Endothelial cell of umbilical vein (primary cell): Measurements from ENCODE around the gene ERCC1. TPM values are rescaled to one million over a fixed set of nuclear protein-coding genes. Genes with fewer than 3 reads are reported as not detected.

Experiments used
- BruUV-seq: library from RNA; stranded (reverse); fragments of 400-500 nt; replicated peaks from 2 replicates; lab custom pipeline; 2021; lab: Mats Ljungman, UMichigan
- CTCF ChIA-PET: fragments of 300-600, 350-600 bp; sonication (Branson Sonifier 250); formaldehyde crosslinking; loops from one replicate; lab custom pipeline; 2021; ENCODE audit warnings: antibody characterized with exemption, inconsistent platforms; lab: Charles Lee
- POLR2A ChIA-PET: fragments of 300-600, 350-600 bp; sonication (Branson Sonifier 250); formaldehyde crosslinking; loops from one replicate; lab custom pipeline; 2021; ENCODE audit warnings: antibody characterized with exemption, inconsistent platforms; lab: Charles Lee
- DNase-seq: peaks from one replicate; pipeline ENCODE4 v3.0.0-alpha.2; 2011; ENCODE audit warnings: low read depth, low spot score
- FAIRE-seq: peaks from 2 replicates; lab custom pipeline; 2011; peaks lifted over from hg19 to GRCh38; lab: Jason Lieb, UNC
- H2AFZ ChIP-seq: 2 replicates; pipeline ENCODE4 v1.6.0; 2012; ENCODE audit warnings: low read depth, low read length, control low read depth, inconsistent platforms
- H3K27ac ChIP-seq: 2 replicates; pipeline ENCODE4 v1.5.1; 2011; ENCODE audit warnings: low read depth, mild to moderate bottlenecking, control low read depth, low read length, moderate library complexity; ENCODE audit not compliant: insufficient read depth
- H3K27me3 ChIP-seq, 2 experiments: 2 replicates each; pipeline versions ENCODE4 v1.6.0 to v1.6.1; 2011; ENCODE audit warnings: low read length in 2 of 2, mixed read lengths in 1 of 2; ENCODE audit not compliant: control insufficient read depth in 2 of 2, insufficient read depth in 2 of 2
- H3K36me3 ChIP-seq, 2 experiments: 2 replicates in 1 of 2; 3 replicates in 1 of 2; pipeline ENCODE4 v1.5.1; 2011; ENCODE audit warnings: low read length in 2 of 2, mild to moderate bottlenecking in 1 of 2, moderate library complexity in 1 of 2; ENCODE audit not compliant: control insufficient read depth in 2 of 2, insufficient read depth in 2 of 2; ENCODE audit errors: extremely low read depth in 1 of 2
- H3K4me1 ChIP-seq: 3 replicates; pipeline ENCODE4 v1.5.1; 2011; ENCODE audit warnings: mild to moderate bottlenecking, low read length; ENCODE audit not compliant: control insufficient read depth, insufficient read depth; ENCODE audit errors: extremely low read depth
- H3K4me2 ChIP-seq: 2 replicates; pipeline ENCODE4 v1.6.1; 2011; ENCODE audit warnings: low read length, control low read depth, mixed read lengths; ENCODE audit not compliant: insufficient read depth
- H3K4me3 ChIP-seq, 3 experiments: fragments of 200-600 bp in 1 of 3; sonication (generic), shearing (Covaris generic) in 1 of 3; replicated peaks in 1 of 3; 2 replicates each; pipeline ENCODE4 v1.5.1; 2011 to 2016; ENCODE audit warnings: control low read depth in 3 of 3, low read length in 3 of 3, mild to moderate bottlenecking in 2 of 3, inconsistent platforms in 1 of 3, low read depth in 1 of 3, moderate library complexity in 1 of 3; ENCODE audit not compliant: insufficient read depth in 1 of 3
- H3K79me2 ChIP-seq: 2 replicates; pipeline ENCODE4 v1.6.0; 2012; ENCODE audit warnings: low read length, inconsistent platforms; ENCODE audit not compliant: control insufficient read depth, insufficient read depth
- H3K9ac ChIP-seq: replicated peaks from 2 replicates; pipeline ENCODE3; 2011; ENCODE audit warnings: low read length, control low read depth; ENCODE audit not compliant: insufficient read depth; ENCODE audit errors: extremely low read depth
- H3K9me1 ChIP-seq: replicated peaks from 3 replicates; pipeline ENCODE4 v1.6.0; 2011; ENCODE audit warnings: mild to moderate bottlenecking, low read length; ENCODE audit not compliant: control insufficient read depth, insufficient read depth; ENCODE audit errors: extremely low read depth
- H3K9me3 ChIP-seq: replicated peaks from 2 replicates; pipeline ENCODE4 v1.5.1; 2012; ENCODE audit warnings: low read length, inconsistent platforms; ENCODE audit not compliant: control insufficient read depth, insufficient read depth
- H4K20me1 ChIP-seq: replicated peaks from 2 replicates; pipeline ENCODE3; 2011; ENCODE audit warnings: mild to moderate bottlenecking, low read length; ENCODE audit not compliant: control insufficient read depth, insufficient read depth; ENCODE audit errors: extremely low read depth
- CTCF ChIP-seq, 2 donors: IDR thresholded peaks; 1 replicate in 1 of 2; 2 replicates in 1 of 2; pipeline ENCODE4 v1.5.1; 2011; ENCODE audit warnings: low read length in 2 of 2, mild to moderate bottlenecking in 2 of 2, moderate library complexity in 2 of 2, control low read depth in 1 of 2, inconsistent platforms in 1 of 2, low read depth in 1 of 2; ENCODE audit not compliant: insufficient read depth in 1 of 2; ENCODE audit errors: extremely low read depth in 1 of 2
- EZH2 ChIP-seq: IDR thresholded peaks from 2 replicates; pipeline ENCODE4 v1.6.1; 2012; ENCODE audit warnings: borderline replicate concordance, low read depth, mild to moderate bottlenecking, moderate library complexity, low read length, inconsistent platforms; ENCODE audit not compliant: severe bottlenecking
- FOS ChIP-seq: IDR thresholded peaks from 2 replicates; pipeline ENCODE4 v1.6.1; 2011; ENCODE audit warnings: mild to moderate bottlenecking, low read length, moderate library complexity, borderline replicate concordance; ENCODE audit not compliant: insufficient read depth
- GATA2 ChIP-seq: IDR thresholded peaks from 2 replicates; pipeline ENCODE4 v1.7.0; 2011; ENCODE audit warnings: low read depth, mild to moderate bottlenecking, moderate library complexity, mixed read lengths, low read length; ENCODE audit not compliant: insufficient read length, insufficient read depth
- JUN ChIP-seq: IDR thresholded peaks from 2 replicates; pipeline ENCODE4 v1.6.1; 2011; ENCODE audit warnings: borderline replicate concordance, low read depth; ENCODE audit not compliant: insufficient read length, insufficient read depth
- MYC ChIP-seq: IDR thresholded peaks from one replicate; pipeline ENCODE4 v1.6.1; 2011; ENCODE audit warnings: mild to moderate bottlenecking, low read depth, low read length
- POLR2A ChIP-seq: IDR thresholded peaks from 2 replicates; pipeline ENCODE4 v1.6.1; 2012; ENCODE audit warnings: low read depth, mild to moderate bottlenecking, control low read depth, low read length
- POLR2AphosphoS5 ChIP-seq: IDR thresholded peaks from 2 replicates; pipeline ENCODE4 v1.6.1; 2012; ENCODE audit warnings: low read depth, mild to moderate bottlenecking, control low read depth, low read length, moderate library complexity; ENCODE audit not compliant: insufficient read depth
- dilution Hi-C: fragments of 300-500 bp; cut with MboI; formaldehyde crosslinking; loops from one replicate; pipeline ENCODE4 v1.15.0; 2019; ENCODE audit warnings: low sequenced_read_pairs; ENCODE audit not compliant: extremely low pct_ligation_motif_present
- intact Hi-C: fragments of 100-400 bp; cut with micrococcal nuclease; formaldehyde crosslinking; loops from one replicate; pipeline ENCODE4 v1.10.0; 2022
- polyA plus RNA-seq, 4 experiments: library from polyadenylated mRNA; depleted of rRNA in 3 of 4; stranded (reverse) in 3 of 4; unstranded in 1 of 4; fragments of >200 nt; gene quantifications; 2 replicates each; pipeline versions ENCODE4 v1.2.1 to v1.2.3, GENCODE V29; 2011 to 2012; ENCODE audit warnings: missing spikeins in 1 of 4
- total RNA-seq: library from RNA; stranded (reverse); gene quantifications from 2 replicates; pipeline ENCODE4 v1.2.3, GENCODE V29; 2021
- TF ChIP-seq, protein P1 (sequence below): IDR thresholded peaks from 2 replicates; pipeline ENCODE4 v1.6.1; 2011; ENCODE audit not compliant: insufficient read depth, insufficient read length

Gene ERCC1
- total and polyA plus RNA-seq, 2 donors (not counting 3 experiments of a cell fraction or from before 2014, with no cell fraction given), result 81.8 to 126 TPM

DNA sequence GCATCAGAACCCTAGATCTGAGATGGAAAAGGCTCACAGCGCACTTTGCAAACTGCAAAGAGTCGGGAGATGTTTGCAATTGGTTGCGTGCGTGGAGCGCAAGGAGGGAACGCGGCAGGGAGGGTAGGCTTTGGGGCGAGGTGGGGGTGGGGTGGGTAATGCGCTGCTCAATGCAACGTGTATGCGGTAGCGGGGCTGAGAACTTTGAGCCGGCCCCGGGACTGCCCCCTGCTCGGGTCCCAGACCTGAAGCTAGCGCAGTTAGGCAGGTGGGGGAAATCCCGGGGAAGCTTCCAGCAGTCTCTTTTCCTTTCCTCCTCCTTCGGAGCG lies 45.0 kb upstream of the ERCC1 start:
- no peaks in the 10 kb centered on the region for H3K27me3 ChIP-seq
- FAIRE-seq (no peak), DNase-seq (no peak)
- CTCF ChIA-PET, result interaction anchor here (0.9 to 9.5 kb wide), 12 partner anchors 10 to 300 kb away, joined by 3 to 174 read pairs (median 6); partner anchors contain the start of gene SIX5
- no peaks in the 10 kb centered on the region for H3K79me2 ChIP-seq
- POLR2A ChIA-PET, result interaction anchor here (0.8 to 1.7 kb wide), 5 partner anchors 10 to 66 kb away, joined by 4 to 15 read pairs (median 7); no protein-coding TSS in a partner anchor
- H3K27ac ChIP-seq, result peak overlapping the region; percentile 86
- H3K36me3 ChIP-seq, result no peaks in the 10 kb centered on the region
- peak overlapping the region; percentile 74 for H2AFZ ChIP-seq
- H3K4me3 ChIP-seq, result peak overlapping the region; percentile 33 to 59 (median 45)
- peaks cover 18% of the 10 kb centered on the region for H3K4me1 ChIP-seq
- dilution Hi-C loops, result no loop called here
- H3K9me1 ChIP-seq, result no peaks in the 10 kb centered on the region
- H3K4me2 ChIP-seq, result peak overlapping the region; percentile 74
- intact Hi-C loops, result loop anchor here (1.0 kb wide), 2 partner anchors 10 to 18 kb away; no protein-coding TSS in a partner anchor
- H3K9ac ChIP-seq, result peak overlapping the region; percentile 83
- TF ChIP-seq GATA2, result no peak
- no peak for TF ChIP-seq JUN
- no peak for TF ChIP-seq POLR2AphosphoS5
- TF ChIP-seq, protein P1, sequence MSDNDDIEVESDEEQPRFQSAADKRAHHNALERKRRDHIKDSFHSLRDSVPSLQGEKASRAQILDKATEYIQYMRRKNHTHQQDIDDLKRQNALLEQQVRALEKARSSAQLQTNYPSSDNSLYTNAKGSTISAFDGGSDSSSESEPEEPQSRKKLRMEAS, result no peak
- no peak for TF ChIP-seq POLR2A
- TF ChIP-seq MYC, result no peak
- no peak for TF ChIP-seq CTCF (IDR thresholded peaks at IDR 0.05; ENCODE audit: extremely low read depth in 1 of 2, insufficient read depth in 1 of 2, low read depth in 1 of 2, low read length in 2 of 2)
- no peak for TF ChIP-seq EZH2
- TF ChIP-seq FOS, result no peak
- BruUV-seq, result TSS peak; percentile 53
- no peaks in the 10 kb centered on the region for H3K9me3 ChIP-seq
- H4K20me1 ChIP-seq, result no peaks in the 10 kb centered on the region
